NT2/D1 (cell line): Measurements from ENCODE around the gene RTRAF.

Experiments used
- DNase-seq: peaks from one replicate; pipeline ENCODE4 v3.0.0-alpha.2; 2011; ENCODE audit warnings: low read depth, low spot score
- H3K27me3 ChIP-seq: 2 replicates; pipeline ENCODE4 v1.6.0; 2011; ENCODE audit warnings: mild to moderate bottlenecking; ENCODE audit not compliant: insufficient read length, insufficient read depth
- H3K36me3 ChIP-seq: 2 replicates; pipeline ENCODE4 v1.6.1; 2011; ENCODE audit warnings: mild to moderate bottlenecking, low read length, mixed read lengths; ENCODE audit not compliant: insufficient read depth, insufficient read length
- H3K4me1 ChIP-seq: 2 replicates; pipeline ENCODE4 v1.5.1; 2011; ENCODE audit not compliant: insufficient read depth, insufficient read length
- H3K4me3 ChIP-seq: 2 replicates; pipeline ENCODE4 v1.5.1; 2011; ENCODE audit warnings: low read depth; ENCODE audit not compliant: insufficient read length
- H3K9ac ChIP-seq: 2 replicates; pipeline ENCODE4 v1.6.0; 2011; ENCODE audit warnings: low read depth; ENCODE audit not compliant: insufficient read length
- H3K9me3 ChIP-seq: 2 replicates; pipeline ENCODE4 v1.5.1; 2011; ENCODE audit warnings: mild to moderate bottlenecking, low read length; ENCODE audit not compliant: insufficient read depth
- SUZ12 ChIP-seq: IDR thresholded peaks from 2 replicates; pipeline ENCODE4 v1.6.1; 2011; ENCODE audit not compliant: insufficient read length, insufficient read depth; ENCODE audit errors: extremely low read depth
- YY1 ChIP-seq: IDR thresholded peaks from 2 replicates; pipeline ENCODE4 v1.6.1; 2011; ENCODE audit not compliant: insufficient read length, insufficient read depth
- ZNF274 ChIP-seq: IDR thresholded peaks from 2 replicates; pipeline ENCODE4 v1.6.1; 2011; ENCODE audit warnings: mild to moderate bottlenecking, low read depth, low read length

Gene RTRAF

DNA sequence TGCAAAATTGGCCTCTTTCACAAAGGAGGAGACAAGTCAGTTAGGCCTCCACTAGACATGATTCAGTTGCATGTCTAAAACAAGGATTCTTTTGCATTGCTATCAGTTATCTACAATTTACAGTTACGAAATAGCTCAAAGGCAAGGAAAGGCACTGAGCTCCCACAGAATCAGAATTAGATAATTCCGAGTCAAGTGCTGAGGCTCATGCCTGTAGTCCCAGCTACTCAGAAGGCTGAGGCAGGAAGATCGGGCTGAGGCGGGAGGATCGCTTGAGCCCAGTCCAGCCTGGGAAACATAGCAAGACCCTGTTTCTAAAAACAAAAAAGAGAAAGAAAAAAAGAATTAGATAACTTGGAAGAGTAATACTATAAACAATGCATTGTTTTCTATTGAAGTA, 12.3 kb upstream of the RTRAF start:
- Histone ChIP-seq H3K9me3 (no peaks in the 10 kb centered on the region), H3K4me1 (no peaks in the 10 kb centered on the region), H3K36me3 (no peaks in the 10 kb centered on the region), H3K27me3 (peaks cover 6% of the 10 kb centered on the region), H3K4me3 (no peak overlapping the region), H3K9ac (no peak overlapping the region)
- no peak for DNase-seq
- TF ChIP-seq YY1 (no peak), SUZ12 (no peak), ZNF274 (no peak)

- DNase-seq: no peak
- Histone ChIP-seq H3K9ac (no peak overlapping the region), H3K27me3 (peaks cover 6% of the 10 kb centered on the region), H3K4me1 (no peaks in the 10 kb centered on the region), H3K36me3 (no peaks in the 10 kb centered on the region), H3K9me3 (no peaks in the 10 kb centered on the region), H3K4me3 (no peak overlapping the region)
- TF ChIP-seq SUZ12: no peak
- no peak for TF ChIP-seq YY1
- TF ChIP-seq ZNF274: no peak
Measured at GRCh38 chr14:51978681-51979085, 10.7 kb upstream of the RTRAF start.

GRCh38 chr14:51979088-51979709, 10.1 kb upstream of the RTRAF start:
- H3K27me3 ChIP-seq: peaks cover 6% of the 10 kb centered on the region
- no peaks in the 10 kb centered on the region for H3K9me3 ChIP-seq
- H3K4me3 ChIP-seq: no peak overlapping the region
- DNase-seq: peak; percentile 63
- TF ChIP-seq ZNF274: no peak
- no peak for TF ChIP-seq SUZ12
- no peak for TF ChIP-seq YY1
- H3K9ac ChIP-seq: no peak overlapping the region
- H3K36me3 ChIP-seq: no peaks in the 10 kb centered on the region
- H3K4me1 ChIP-seq: no peaks in the 10 kb centered on the region

- H3K27me3 ChIP-seq: peaks cover 6% of the 10 kb centered on the region
- no peaks in the 10 kb centered on the region for H3K36me3 ChIP-seq
- TF ChIP-seq YY1 (no peak), ZNF274 (no peak), SUZ12 (no peak)
- H3K4me1 ChIP-seq: no peaks in the 10 kb centered on the region
- no peak overlapping the region for H3K9ac ChIP-seq
- DNase-seq: no peak
- H3K9me3 ChIP-seq: no peaks in the 10 kb centered on the region
- no peak overlapping the region for H3K4me3 ChIP-seq
Measured at GRCh38 chr14:51981218-51981854, 8.0 kb upstream of the RTRAF start.

- no peaks in the 10 kb centered on the region for H3K27me3 ChIP-seq
- H3K4me1 ChIP-seq: no peaks in the 10 kb centered on the region
- no peak overlapping the region for H3K4me3 ChIP-seq
- H3K36me3 ChIP-seq: peaks cover 20% of the 10 kb centered on the region
- DNase-seq: no peak
- no peak overlapping the region for H3K9ac ChIP-seq
- TF ChIP-seq YY1: no peak
- TF ChIP-seq ZNF274: no peak
- TF ChIP-seq SUZ12: no peak
- H3K9me3 ChIP-seq: no peaks in the 10 kb centered on the region
Measured at GRCh38 chr14:51988221-51988620, 1.1 kb upstream of the RTRAF start.

DNA sequence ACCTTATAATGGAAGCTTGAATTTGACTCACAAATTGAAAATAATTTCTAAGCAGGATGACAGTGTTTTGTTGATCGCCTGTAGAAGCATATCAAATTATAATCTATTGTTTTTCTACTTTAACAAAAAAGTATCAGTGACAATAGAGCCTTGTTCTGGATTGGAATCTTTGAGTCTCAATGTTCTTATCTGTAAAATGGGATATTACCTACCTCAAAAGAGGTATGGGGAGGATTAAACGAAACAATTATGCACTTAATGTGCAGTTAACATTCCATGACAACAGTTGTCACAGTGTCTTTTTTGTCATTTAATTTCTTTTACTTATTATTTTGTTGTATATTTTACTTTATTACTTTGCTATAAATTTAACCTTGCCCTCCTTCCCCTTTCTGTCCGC, 1.1 kb downstream of the RTRAF start:
- H3K36me3 ChIP-seq: peaks cover 40% of the 10 kb centered on the region
- no peaks in the 10 kb centered on the region for H3K4me1 ChIP-seq
- H3K4me3 ChIP-seq: peak overlapping the region; percentile 85
- TF ChIP-seq ZNF274 (no peak), YY1 (no peak), SUZ12 (no peak)
- no peaks in the 10 kb centered on the region for H3K9me3 ChIP-seq
- no peak for DNase-seq
- no peaks in the 10 kb centered on the region for H3K27me3 ChIP-seq
- peak overlapping the region; percentile 92 for H3K9ac ChIP-seq

DNA sequence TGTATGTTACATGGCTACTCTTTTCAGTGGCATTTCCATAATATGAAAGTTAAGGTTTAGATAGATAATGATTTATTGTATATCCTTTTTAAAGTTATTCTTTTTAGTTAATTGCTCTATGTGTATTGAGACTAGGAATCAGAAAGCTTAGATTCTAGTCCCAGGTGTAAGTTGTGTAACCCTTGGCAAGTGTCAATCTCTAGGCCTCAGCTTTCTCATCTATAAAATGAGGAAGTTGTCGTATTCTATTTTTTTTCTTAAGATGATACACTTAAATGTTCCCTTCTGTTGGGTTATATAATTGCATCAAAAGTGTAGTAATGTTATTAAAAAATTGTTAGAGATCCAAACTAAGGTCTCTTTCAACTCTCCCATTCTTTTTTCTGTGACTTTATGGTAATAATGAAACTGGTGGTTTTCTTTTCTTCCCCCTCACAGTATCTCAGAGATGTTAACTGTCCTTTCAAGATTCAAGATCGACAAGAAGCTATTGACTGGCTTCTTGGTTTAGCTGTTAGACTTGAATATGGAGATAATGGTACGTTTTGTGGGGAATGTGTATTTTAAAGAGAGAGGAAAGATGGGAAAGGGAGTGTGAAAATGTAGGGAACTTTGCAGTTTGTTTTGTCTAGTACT, 4.1 kb downstream of the RTRAF start:
- Histone ChIP-seq H3K27me3 (no peaks in the 10 kb centered on the region), H3K9me3 (no peaks in the 10 kb centered on the region), H3K36me3 (peaks cover 63% of the 10 kb centered on the region), H3K4me3 (no peak overlapping the region), H3K9ac (no peak overlapping the region), H3K4me1 (no peaks in the 10 kb centered on the region)
- DNase-seq: no peak
- no peak for TF ChIP-seq SUZ12
- no peak for TF ChIP-seq YY1
- no peak for TF ChIP-seq ZNF274
